GM18907 (cell line): ENCODE results near the gene OXCT1.

Experiments
- ATAC-seq: cut with Tn5 transposase; IDR thresholded peaks from one replicate; pipeline ENCODE4 v1.9.1; 2021; ENCODE audit warnings: mild to moderate bottlenecking, moderate library complexity; ENCODE audit not compliant: unreplicated experiment

OXCT1 gene

DNA sequence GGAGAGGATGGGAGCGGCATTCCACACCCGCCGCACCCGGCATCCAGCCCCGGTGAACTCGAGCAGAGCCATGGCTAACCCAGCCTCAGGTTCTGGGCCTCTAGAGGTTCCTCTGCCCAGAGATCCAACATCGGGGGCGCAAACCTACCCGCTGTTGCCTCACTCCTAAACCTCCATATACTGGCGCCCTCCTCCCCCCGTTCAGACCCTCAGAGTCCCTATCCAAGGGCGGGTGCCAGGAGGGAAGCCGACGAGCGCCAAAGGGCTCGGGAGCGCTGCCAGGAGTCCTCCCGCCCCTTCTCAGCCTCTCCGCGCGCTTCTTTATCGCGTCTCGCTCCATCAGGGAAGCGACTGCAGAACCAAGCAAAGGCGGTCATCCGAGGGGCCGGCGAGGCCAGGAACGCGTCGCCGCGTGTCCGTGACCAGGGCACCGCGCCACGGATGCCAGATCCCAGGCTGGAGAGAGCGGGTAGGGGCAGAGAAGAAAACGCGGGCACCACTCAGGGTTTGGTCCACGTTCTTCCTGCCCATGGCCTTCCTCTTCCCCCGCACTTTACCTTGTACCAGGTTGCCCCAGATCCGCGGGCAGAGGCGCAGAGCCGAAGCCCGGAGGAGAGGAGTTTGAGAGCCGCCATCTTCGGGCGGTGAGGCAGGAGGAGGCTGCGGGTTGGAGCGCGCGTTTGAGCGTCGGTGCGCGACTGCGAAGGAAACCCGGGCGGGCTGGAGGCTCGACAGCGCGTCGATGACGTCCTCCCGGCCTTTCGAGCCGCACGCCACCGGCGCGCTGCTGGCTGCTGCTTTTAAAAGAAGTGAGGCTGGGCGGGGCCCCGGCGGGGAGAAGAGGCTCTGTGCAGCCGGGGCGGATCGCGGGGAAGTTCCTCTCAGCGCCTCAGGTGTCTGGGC is at the start of gene OXCT1:
Gene OXCT1 (minus strand): TSS at position 702 of the 903 bp plus-strand sequence. CDS start 67 bp downstream, at position 635.
- ATAC-seq, result peak; percentile 94

GRCh38 chr5:41918105-41918504 is 47.9 kb upstream of the OXCT1 start:
- ATAC-seq, result peak; percentile 54

- no peak for ATAC-seq
These were observed 38.3 kb upstream of the OXCT1 start for GRCh38 chr5:41908374-41909079.

- ATAC-seq, result no peak
These were observed 35.9 kb upstream of the OXCT1 start for GRCh38 chr5:41906151-41906550.

GRCh38 chr5:41903892-41904799 is 33.9 kb upstream of the OXCT1 start, which contains the start of gene RIMOC1:
RIMOC1 (plus strand) TSS chr5:41904344; CDS start chr5:41904368, 24 bp downstream.
- peak; percentile 100 for ATAC-seq

- no peak for ATAC-seq
These were observed 33.2 kb upstream of the OXCT1 start for GRCh38 chr5:41903382-41903891.

DNA sequence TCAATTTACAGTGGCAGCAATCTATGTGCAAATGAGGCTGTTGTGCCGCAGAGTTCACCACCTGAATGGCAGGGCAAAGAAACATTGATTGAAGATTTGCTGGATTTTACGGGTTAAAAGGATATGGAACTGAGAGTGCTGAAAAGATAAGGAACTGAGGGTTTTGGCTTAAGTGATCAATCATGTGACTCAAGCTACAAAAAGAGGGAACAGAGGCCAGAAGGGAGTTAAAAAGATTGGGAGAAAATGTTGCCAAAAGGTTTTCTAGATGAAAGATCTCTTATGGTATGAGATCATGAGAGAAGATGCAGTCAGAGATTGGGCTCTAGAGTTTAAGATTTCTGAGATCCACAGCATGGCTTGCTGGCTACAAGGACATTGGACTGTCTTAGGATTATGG is 26.0 kb upstream of the OXCT1 start:
- no peak for ATAC-seq

DNA sequence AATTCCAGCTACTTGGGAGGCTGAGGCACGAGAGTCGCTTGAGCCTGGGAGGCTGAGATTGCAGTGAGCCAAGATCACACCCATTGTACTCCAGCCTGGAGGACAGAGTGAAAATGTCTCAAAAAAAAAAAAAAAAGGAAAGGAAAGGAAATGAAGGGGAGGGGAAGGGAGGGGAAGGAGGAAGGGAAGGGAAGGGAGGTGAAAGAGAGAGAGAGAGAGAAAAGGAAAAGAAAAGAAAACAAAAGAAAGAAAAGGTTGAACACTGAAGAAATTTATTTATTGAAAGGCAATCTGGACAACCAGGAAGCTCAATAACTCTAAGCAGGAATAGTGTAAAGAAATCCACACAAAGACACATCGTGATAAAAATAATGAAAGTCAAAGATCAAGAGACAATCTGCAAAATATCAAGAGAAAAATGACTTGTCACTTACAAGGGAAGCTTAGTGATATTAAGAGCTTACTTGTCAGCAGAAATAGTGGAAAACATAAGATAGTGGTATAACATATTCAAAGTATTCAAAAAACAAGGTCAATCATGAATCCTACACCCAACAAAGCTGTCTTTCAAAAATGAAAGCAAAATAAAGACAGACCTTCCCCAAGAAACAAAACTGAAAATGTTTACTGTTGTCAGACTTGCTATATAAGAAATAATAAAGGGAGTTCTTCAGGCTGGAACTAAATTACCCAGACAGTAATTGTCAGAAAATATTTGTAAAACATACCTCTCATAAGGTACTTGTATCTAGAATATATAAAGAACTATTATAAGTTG is 23.0 kb upstream of the OXCT1 start:
- peak; percentile 54 for ATAC-seq

- ATAC-seq, result no peak
These were observed 21.8 kb upstream of the OXCT1 start for GRCh38 chr5:41892031-41892430.

DNA sequence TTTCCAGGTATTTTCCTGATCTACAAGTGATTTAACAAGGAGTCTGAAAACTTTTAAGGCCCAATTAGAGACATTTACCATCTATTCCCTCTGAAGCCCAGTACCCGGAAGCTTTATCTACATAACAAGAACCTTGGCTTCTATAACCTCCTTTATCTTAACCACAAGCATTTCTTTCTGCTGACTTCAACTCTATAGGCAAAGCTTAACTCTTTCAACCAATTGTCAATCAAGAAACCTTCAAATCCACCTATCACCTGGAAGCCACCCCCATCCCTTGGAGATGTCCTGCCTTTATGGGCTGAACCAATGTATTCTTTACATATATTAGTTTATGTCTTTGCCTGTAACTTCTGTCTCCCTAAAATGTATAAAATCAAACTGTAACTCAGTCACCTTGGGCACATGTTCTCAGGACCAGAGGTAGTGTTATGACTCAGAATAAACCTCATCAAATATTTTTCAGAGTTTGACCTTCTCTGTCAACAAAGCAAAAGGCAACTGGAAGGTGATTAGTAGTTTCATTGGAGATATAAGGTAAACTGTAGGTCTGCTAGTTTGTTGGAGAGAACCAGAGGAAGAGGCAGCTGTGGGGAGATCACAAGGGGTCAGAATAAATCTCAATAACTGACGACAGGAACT is 21.0 kb upstream of the OXCT1 start:
- peak; percentile 76 for ATAC-seq

GRCh38 chr5:41885286-41885685 is 15.1 kb upstream of the OXCT1 start:
- ATAC-seq, result peak; percentile 50

- ATAC-seq, result no peak
These were observed 13.7 kb upstream of the OXCT1 start for GRCh38 chr5:41883936-41884335.

GRCh38 chr5:41883243-41883642 is 13.0 kb upstream of the OXCT1 start:
- no peak for ATAC-seq

- no peak for ATAC-seq
These were observed 12.5 kb upstream of the OXCT1 start for GRCh38 chr5:41882765-41883164.

GRCh38 chr5:41878643-41879478 is 8.6 kb upstream of the OXCT1 start:
- ATAC-seq, result peak; percentile 84

- peak; percentile 57 for ATAC-seq
These were observed 7.9 kb upstream of the OXCT1 start for GRCh38 chr5:41878173-41878572.

DNA sequence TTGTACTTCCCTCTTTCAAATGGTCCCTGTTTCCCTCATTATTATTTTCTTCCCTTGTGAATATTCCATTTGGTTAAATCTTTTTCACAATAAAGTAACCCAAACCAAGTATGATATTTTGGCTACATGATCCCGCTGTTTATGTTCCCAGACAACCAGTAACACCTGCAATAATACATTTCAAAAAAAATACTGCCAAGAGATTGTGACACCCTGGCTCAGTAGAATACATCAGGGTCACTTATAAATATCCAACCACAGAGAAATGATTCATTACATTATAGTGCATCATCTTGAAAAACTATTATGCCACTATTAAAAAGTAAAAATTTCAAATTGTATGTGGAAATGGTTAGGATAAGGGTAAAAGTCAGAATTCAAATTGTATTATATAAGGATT is 7.2 kb upstream of the OXCT1 start:
- no peak for ATAC-seq

GRCh38 chr5:41876678-41877077 is 6.5 kb upstream of the OXCT1 start:
- ATAC-seq, result no peak
